Left kidney (tissue), 2 donors: ENCODE measurements around the gene LUZP2. TPM values are rescaled to one million over a fixed set of nuclear protein-coding genes. Genes with fewer than 3 reads are reported as not detected.

Experiments
- DNase-seq: peaks from one replicate; pipeline ENCODE4 v3.0.0-alpha.2; 2013
- polyA plus RNA-seq: library from polyadenylated mRNA; unstranded; fragments of 120-200 nt; gene quantifications from one replicate; pipeline ENCODE4 v1.2.1, GENCODE V29; 2013; ENCODE audit not compliant: insufficient read length

Gene LUZP2
- polyA plus RNA-seq, 1 donor, result 1.7 TPM

DNA sequence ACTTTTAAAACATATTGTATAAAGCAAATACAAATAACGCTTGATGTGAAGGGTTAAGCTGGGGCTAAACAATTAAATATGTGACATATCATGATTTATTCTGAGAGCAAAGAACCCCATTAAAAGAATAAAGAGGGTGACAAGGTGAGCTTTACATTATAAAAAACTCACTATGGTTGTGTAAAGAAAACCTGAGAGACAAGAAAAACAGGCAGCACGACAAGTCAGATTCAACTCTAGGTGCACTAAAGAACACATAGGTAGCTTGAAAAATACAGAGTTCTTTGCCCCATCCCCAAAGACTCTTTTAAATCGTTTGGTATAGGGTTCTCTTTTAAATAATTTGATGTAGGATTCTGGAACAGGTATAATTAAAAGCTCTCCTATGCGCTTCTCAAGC, 63.5 kb downstream of the LUZP2 start:
- no peak for DNase-seq

DNA sequence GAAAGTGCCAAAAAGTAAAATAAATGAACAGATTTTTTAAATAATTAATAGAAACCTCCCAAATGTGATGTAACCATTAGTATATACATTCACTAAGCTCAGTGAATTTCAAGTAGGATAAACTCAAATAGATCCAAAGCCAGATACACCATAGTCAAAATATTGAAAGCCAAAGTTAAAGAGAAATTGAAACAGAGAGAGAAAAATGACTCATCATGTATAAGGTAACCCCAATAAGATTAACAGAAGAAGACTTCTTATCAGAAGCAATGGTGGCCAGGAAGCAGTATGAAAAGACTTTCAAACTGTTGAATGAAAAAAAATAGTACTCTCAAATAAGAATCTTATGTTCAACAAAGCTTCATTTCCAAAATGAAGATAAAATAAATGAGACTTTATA, 70.5 kb downstream of the LUZP2 start:
- DNase-seq, result no peak

DNA sequence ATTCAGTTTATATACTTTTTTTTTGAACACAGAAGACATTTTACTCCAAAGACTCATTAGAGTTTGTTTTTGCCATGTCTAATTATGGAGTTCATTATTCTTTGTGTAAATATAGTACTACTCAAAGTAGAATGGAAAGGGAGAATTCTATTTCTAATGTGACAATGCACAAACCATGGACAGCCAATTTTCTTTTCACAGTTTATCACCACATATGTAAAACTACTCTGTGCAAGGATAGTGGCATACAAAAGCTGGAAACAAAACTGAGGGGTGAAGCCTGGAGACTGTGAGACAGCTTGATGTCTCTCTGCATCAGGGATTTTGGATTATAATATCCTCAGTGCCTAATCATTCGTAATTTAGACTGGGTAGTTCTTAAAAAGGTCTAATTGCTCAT, 75.5 kb downstream of the LUZP2 start:
- DNase-seq, result no peak

DNA sequence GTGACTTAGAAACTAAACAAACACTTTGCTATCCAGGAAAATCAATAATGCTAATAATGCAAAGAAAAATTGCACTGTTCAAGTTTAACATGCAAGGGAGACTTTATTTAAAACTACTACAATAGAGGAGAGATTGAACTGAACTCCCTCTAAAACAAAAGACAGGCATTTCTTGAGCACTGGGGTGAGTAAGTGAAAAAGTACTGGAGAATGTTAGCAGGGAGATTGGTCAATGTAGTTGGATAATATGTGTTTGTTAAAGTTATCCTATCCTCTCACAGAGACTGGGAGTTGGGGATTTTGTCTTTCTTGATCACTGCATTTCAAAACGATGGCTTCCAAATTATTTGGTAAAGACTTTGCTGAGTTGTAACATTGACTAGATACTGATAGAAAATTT, 77.6 kb downstream of the LUZP2 start:
- DNase-seq, result no peak

DNA sequence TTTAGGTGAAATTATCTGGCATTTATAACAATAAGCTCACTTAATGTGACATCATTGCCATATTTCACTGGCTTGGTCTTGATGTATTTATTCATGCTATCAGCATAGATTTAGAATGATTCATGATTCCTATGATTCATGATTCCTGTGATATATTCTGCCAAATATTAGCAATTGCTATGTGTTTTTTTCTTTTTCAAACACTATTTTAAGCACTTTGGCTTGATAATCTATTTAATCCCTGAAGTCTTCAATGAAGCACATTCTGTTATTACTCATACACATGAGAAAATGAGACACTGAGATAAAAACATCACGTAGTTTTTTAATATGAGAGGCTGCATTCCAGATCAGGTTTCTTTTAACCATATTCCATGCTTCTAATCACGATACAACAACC, 78.5 kb downstream of the LUZP2 start:
- DNase-seq, result no peak

DNA sequence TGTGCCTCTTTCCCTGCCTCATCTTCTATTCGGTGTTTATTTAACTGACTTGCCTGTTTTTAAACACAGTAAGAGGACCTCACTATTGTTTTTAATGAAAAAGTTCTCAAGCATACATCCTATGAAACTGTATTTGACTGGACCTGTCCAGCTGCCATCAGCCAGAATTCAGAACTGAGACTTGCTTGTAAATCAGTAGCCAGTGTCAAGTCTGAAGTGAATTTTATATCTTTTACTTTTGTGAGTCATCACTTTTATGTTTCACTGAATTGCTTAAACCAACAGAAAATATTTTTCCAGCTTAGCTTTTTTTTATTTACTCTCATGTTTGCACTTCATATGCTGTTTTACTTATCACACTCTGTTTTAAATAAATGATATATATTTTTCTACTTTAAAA, 88.3 kb downstream of the LUZP2 start:
- no peak for DNase-seq

DNA sequence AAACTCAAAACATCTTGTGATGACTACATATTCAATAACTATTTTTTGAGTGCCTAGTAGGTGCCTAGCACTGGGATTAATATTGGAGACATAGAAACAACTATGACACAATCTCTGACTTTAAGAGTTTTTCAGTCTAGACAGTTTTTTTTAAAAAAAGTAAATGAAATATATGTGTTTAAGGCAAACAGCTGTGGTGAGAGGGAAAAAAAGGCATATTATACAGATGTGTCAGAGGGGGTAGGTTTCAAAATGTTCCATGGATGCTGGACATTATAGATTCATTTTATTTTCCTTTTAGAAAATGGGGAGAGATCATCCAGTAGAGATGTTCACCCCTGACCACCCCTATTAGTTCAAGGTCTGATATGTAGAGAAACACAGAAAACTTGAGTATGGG, 90.8 kb downstream of the LUZP2 start:
- DNase-seq, result no peak

DNA sequence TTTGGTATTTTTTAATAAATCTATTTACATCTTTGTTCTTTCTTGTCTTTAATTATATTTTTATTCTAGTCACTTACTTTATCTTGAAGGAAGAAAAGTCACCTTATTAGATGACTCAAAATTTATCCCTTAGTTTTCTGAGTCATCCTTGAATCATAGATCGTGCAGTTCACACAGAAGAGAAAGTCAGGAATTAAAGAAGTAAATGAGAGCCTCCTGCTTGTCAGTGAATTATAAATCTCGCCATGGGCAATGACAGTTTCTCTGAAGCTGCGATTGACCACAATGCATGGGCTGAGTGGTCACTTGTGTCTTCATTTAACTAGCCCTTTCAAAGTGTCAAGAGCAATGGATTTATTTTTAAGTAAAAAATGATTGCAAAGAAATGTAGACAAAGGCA, 91.2 kb downstream of the LUZP2 start:
- no peak for DNase-seq

DNA sequence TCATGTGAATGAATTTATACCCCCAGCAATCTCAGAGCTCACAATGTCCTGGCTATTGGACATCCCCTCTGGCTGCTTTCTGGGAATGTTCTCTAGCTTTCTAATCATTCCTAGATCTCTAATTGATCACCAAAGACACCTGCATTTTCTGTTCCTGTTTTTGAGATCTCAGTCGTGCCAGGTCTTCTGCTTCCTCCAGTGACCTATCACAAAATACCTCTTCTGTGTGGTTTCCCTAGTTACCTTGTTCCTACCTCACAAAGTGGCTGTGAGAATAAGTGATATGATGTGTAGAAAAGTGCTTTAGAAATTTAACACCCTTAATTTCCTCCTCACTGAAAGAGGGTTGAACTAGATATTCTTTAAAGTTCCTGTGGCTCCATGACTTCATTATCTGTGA, 92.2 kb downstream of the LUZP2 start:
- no peak for DNase-seq

DNA sequence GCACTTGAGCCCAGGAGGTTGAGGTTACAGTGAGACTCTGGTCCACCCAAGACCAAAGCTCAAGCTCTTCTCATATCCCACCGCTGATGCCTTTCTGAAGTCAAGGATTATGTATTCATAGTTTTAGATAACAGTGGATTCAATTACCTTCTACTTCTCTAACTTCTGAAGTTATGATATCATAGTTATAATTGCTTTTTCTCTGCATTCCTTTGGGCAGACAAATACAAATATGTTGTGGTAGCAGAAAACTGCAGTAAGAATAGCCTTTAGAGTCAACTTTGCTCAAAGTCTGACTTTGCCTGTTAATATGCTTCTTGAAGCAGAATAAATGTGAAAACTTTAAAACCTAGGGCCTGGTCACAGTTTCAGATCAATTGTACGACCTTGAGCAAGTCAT, 94.4 kb downstream of the LUZP2 start:
- DNase-seq, result no peak

DNA sequence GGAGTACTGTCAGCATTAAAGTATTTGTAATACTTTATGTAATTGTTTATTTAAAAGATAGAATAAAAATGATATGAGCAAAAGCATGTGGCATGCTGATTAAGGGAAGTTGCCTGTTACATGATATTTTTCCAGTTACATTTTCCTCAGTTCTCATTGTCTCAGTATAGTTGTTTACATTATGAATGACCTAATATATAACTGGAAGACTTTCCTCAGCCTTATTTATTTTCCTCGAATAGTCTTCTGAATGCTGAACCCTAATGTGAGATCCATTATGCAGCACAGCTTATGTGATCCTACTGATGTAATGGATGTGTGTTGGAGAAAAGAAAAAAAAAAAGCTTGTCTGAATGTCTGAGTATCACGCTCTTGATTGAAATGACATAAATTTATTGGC, 95.5 kb downstream of the LUZP2 start:
- DNase-seq, result no peak

DNA sequence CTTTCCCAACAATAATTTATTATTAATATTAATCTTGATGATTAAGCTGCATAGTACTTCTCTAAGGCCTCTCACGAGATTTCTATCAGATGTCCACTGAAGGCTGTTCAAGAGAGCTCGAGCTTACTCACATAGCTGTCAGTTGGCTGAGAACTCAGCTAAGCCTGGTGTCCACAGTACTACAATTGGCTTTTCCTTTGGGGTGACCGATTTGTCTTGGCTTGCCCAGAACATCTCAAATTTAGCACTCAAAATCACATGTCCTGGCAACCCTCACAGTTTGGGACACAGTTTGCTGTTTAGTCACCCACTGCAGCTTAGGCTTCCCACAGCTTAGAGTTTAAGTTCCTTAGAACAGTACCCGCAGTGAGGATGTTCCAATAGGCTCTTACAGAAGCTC, 96.5 kb downstream of the LUZP2 start:
- no peak for DNase-seq

DNA sequence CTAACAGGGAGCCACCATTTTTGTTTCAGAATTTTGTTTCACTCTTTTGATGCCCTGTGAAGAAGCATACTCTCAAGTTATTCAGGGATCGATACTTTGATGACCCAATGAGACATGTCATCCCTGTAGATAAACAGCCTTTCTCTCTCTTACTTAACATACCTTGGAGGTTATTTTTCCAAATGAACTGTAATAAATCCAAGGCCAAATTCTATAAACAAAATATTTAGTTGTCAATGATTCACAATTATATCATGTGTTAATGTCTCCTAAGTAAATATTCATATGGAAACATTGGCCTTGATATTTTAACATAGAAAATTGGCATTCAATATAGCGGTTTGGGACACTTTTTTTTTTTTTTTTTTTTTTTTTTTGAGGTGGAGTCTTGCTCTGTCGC, 97.5 kb downstream of the LUZP2 start:
- DNase-seq, result no peak

DNA sequence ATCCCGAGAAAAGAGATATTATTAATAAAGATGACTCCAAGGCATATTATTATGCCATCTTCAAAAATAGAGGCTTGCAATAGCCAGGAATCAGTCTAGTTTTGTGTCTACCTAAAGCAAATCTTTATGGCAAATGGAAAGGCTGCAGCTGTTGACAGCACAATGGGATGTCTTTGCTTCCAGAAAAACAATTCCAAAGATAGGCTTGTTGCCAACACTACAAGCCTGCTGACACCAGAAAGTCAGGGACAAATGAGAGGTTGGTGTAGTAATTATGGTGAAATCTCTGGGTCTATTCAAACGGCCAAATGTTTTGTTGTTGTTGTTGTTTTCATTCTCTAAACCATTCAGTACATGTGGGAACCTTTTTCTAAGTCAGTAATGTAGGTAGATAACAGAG, 101.8 kb downstream of the LUZP2 start:
- DNase-seq, result no peak

DNA sequence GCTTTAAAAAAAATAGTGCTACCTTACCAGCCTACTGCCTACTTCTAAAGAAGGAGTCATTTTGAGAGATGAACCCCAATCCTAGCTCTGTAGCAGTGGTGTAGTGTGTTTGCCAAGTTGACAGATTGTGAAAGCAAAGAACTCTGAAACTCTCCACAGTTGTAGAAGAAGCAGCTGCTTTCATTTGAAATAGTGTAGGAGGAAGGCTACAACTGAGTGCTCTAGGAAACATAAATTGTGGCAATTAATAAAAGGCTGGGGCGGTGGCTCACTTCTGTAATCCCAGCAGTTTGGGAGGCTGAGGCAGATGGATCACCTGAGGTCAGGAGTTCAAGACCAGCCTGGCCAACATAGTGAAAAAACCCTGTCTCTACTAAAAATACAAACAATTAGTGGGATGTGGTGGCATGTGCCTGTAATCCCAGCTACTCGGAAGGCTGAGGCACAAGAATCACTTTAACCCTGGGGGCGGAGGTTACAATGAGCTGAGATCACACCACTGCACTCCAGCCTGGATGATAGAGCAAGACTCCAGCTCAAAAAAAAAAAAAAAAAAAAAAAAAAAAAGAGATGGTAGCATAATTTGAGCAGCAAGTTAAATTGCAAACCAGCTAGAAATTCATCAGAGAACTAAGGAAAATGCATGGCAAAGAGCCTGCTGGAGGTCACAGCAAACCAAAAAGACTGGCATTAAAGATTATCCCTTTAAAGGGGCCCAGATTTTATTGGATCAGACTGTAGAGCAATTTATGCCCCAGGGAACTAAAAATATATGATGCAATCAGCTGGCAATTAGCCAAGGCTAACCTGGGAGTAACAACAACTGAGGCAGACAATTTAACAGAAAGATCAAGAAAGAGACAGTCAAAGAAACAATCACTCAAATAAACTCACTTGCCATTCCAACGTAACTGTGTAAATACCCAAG, 112.6 kb downstream of the LUZP2 start:
- DNase-seq, result peak; percentile 22

DNA sequence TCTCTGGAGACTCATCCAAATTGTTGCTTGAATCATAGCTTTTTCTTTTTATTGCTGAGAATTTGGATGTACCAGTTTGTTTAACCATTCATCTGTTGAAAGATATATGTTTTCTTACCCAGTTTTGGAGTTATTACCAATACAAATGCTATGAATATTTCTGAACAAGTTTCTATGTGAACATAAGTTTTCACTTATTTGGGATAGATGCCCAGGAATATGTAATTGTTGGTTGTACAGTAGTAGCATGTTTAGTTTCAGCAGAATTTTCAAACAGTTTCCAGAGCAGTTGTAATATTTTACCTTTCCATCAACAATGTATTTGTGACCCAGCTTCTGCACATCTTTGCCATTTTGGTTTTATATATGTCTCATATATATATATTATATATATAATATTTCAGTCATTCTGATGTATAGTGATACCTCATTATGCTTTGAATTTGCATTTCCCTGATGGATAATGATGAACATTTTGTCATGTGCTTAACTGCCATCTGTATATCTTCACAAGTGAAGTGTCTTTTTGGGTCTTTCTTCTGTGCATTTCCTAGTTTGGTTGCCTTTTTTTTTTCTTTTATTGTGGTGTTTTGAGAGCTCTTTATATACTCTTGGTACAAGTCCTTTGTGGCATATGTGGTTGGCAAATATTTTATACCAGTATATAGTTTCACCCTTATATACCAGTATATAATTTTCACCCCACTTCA, 118.8 kb downstream of the LUZP2 start:
- no peak for DNase-seq

DNA sequence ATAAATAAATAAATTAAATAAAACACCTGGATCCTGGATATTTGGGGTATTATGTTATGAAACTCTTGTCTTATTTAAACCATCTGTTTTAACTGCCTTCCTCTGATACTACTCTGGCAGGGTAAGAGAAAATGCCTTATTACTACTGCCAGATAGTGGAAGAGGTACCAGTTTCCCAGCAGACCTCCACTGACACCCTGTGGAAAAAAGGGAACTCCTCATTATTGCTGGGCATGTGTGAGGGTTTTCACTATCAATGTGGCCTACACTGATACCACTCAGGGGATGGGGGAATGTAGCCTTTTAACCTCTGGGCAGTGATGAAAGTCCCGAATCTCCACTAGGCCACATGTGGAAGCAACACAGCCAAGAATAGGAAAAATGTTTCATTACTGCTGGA, 121.0 kb downstream of the LUZP2 start:
- no peak for DNase-seq

DNA sequence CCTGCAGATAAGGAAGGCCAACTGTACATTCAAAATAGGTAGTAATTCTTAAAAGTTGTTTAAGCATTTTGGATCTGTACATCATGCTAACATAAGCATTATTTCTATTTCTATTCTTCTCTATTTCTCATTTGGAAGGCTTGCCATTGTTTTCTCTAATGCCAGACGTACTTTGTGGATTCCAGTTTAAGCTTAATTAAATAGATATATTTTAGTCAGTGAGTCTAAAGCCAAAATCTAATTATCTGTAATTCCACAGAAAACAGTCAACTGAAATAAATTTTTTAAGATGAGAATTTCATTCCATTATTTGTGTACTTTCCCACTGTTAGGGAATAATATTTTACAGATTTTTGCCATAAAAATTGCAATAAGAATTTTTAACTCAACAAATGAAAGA, 123.0 kb downstream of the LUZP2 start:
- DNase-seq, result no peak

DNA sequence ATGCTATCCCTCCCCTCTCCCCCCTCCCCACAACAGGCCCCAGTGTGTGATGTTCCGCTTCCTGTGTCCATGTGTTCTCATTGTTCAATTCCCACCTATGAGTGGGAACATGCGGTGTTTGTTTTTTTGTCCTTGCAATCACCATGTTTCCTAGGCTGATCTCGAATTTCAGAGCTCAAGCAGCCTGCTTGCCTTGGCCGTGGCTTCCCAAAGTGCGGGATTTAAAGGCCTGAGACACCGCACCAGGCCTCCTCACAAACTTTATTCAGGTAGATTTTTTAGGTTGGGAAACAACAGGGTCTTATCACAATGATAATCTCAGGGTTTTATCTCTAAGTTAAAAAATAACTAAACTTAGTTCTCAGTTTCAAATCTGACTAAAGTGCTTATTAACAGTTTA, 125.4 kb downstream of the LUZP2 start:
- no peak for DNase-seq

DNA sequence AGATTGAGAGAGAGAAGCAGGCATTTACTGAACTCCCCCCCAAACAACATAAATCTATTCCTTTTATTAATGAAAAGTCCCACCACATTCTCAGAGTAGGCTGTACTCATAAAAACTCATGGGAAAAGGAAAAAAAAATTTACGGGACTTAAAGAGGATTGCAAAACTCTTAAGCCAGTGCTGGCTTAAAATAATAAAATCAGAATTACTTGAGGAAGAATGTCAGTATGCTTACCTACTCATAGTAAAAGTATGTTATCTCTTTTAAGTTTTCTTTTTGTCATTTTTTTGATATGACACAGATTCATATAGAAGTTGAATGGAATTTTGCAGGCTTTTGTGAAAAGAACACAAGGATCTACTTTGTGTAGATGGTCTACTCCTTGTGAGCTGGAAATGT, 126.3 kb downstream of the LUZP2 start:
- DNase-seq, result no peak

DNA sequence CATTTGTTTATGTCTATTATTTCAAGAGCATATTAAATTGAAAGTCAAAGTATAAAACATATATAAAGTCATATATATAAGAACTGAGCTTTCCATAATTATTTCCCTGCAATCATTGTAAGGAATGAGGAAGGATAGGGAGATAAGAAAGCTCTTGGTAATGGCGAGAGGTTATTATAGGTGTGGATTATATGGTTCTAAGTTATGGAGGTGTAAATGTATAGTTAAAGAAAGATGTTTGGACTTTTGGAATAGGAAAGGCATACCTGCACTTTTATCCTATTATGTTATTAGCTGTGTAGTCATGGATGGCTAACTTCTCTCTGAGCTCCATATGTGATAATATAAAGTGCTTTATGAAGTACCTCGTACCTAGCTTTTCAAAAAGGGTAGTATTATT, 127.6 kb downstream of the LUZP2 start:
- DNase-seq, result no peak

DNA sequence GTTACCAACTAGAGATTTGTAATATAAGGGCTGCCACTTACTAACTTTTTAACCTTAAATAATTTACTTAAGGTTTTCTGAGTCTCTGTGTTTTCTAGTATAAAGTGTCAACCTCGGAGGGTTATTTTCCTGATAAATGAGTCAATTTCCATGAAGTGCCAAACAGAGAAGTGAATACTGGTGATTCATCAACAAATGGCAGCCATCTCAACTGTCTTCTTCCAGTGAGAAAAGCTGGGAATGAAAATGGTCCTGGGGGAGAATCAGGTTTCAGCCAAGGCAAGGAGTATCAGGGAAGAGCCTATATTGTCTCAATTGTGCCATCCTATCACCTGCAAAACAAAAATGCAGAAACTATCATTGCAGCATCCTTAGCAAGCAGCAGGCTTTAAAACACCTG, 129.1 kb downstream of the LUZP2 start:
- DNase-seq, result no peak

DNA sequence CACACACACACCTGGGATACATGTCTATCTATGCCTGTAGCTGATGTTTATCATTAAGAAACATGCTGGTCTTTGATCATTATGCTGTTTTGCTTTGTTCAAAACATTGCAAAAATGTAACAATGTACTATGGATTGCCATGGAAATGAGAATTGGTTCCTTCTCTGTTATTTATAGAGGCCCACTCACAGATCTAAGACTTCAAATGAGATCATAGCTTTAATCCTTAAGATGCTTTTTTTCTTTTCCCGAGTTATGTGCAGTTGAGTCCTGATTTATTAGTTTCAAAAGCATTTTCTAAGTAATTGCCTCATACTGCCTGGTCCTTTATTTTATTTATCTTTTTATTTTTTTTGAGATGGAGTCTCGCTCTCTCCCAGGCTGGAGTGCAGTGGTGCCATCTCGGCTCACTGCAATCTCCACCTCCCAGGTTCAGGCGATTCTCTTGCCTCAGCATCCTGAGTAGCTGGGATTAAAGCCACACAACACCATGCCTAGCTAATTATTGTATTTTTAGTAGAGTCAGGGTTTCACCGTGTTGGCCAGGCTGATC, 131.4 kb downstream of the LUZP2 start:
- DNase-seq, result no peak
